SK-N-DZ (cell line): ENCODE measurements around the gene SMC1A.

Experiments used
- DNase-seq: peaks from one replicate; pipeline ENCODE4 v3.0.0-alpha.2; 2015; ENCODE audit warnings: low spot score
- small RNA-seq, 2 experiments: library from RNA; depleted of rRNA; stranded (forward); fragments of <200 nt; gene quantifications; one replicate each; pipeline ENCODE3, GENCODE V24; 2014

Gene SMC1A

DNA sequence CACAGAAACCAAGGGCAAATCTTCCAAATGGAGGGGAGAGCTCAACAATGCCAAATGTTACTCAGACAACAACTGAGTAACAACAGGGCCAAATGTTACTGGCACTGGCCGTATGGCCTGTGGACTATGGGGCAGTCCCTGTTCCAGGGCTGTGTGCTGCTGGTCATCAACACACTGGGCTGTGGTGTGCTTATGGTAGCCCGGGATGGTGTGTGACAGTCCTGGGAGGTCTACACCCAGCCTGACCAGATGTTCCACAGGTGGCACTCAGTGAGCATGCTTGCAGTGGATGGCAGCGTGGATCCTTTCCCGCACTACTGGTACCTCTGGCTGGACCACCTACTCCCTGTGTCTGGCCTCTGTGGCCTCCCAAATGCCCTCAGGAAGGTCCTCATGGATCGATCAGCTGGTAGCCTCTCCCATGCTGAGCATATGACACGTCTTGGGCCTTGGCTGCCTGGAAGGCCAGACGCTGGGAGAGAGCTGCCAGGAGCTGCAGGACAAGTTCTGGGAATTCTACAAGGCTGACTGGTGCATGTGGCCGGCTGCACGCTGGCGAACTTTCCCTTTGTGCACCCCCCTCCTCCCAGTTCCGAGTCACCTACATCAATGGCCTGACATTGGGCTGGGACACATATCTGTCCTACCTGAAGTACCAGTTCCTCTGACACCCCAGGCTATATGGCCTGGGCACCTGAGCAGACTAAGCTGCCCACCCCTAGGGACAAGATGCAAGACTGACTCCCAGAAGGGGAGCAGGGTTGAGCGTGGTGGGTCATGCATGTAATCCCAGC lies 81.4 kb downstream of the SMC1A start:
- DNase-seq: no peak

- no peak for DNase-seq
Observed at GRCh38 chrX:53337101-53337500, 85.4 kb downstream of the SMC1A start.

DNA sequence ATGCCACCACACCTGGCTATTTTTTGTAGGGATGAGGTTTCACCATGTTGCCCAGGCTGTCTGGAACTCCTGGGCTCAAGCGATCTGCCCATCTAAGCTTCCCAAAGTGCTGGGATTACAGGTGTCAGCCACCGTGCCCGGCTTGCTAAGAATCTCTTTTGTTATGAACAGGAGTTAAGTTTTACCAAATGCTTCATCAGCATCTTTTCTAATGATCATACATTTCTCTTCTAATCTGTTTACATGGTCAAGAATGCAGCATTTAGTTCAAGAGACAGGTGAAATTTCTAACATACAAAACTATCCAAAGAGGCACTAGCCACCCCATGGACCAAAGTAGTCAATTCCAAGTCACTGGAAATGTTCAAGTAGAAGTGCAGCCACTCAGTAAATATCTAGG lies 88.6 kb downstream of the SMC1A start:
- DNase-seq: no peak

- DNase-seq: no peak
Observed at GRCh38 chrX:53332204-53332603, 90.2 kb downstream of the SMC1A start.

DNA sequence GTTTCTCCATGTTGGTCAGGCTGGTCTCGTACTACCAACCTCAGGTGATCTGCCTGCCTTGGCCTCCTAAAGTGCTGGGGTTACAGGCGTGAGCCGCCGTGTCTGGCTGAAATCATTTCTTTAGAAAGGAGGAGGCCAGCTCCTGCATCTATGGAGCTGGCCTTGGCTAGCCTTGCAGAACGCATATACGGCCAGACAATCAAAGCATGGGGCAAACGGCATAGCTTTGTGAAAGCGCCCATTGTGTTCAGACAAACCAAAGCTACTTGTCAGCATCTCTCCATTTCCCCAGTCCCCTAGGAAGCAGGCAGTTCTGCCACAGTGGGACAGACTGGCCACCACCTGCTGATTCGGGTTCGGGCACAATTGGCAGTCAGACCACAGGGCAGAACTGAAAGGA lies 92.1 kb downstream of the SMC1A start:
- no peak for DNase-seq

DNA sequence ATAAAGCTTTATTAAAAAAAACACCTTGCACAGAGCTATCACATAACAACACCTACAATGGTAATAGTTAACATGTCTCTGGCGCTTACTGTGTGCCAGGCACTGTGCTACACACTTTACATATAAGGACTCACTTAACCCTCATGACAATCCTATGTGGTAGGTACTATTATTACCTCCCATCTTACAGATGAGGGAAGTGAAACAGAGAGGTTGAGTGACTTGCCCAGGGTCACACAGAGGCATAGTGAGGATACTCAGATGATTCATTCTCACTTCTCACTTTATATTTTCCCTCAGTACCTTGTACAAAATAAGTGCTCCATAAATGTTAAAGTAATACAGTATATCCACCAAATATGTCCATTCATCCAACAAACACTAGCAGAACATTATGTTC lies 97.7 kb downstream of the SMC1A start:
- DNase-seq: no peak

Small RNAs within 50 kb of the gene (small RNA-seq; reads per million reads assigned to genes)
- gene AC245102.2: 0 reads per million in 2 experiments
- gene MIR6857: 0 to 0.04 reads per million in 2 experiments
- 0 reads per million in 2 experiments for gene RF00019
- gene VTRNA3-1P: 0 to 0.04 reads per million in 2 experiments
